IMR-90 (cell line): ENCODE measurements around the gene LTF. TPM values are rescaled to one million over a fixed set of nuclear protein-coding genes. Genes with fewer than 3 reads are reported as not detected.

Experiments
- ATAC-seq: fragments of 200-7000 bp; cut with Tn5 transposase; 2 replicates; pipeline ENCODE4 v1.9.1; 2020; ENCODE audit warnings: low read depth, mild to moderate bottlenecking, moderate library complexity
- BruUV-seq: library from RNA; stranded (reverse); fragments of 400-500 nt; replicated peaks from 2 replicates; lab custom pipeline; 2021; lab: Mats Ljungman, UMichigan
- CTCF ChIA-PET: fragments of 300-600 bp; formaldehyde crosslinking; extraction: SDS; loops from one replicate; lab custom pipeline; 2021; ENCODE audit warnings: antibody characterized with exemption; lab: Yijun Ruan, JAX
- POLR2A ChIA-PET: fragments of 300-600 bp; sonication (Branson Sonifier 250); formaldehyde crosslinking; loops from one replicate; lab custom pipeline; 2022; ENCODE audit warnings: antibody characterized with exemption; ENCODE audit not compliant: unreplicated experiment; lab: Charles Lee
- DNase-seq: peaks from one replicate; pipeline ENCODE4 v3.0.0; 2013
- H2AFZ ChIP-seq: replicated peaks from 2 replicates; pipeline ENCODE3; 2013; ENCODE audit warnings: low read length, mild to moderate bottlenecking; ENCODE audit not compliant: poor library complexity
- H2AK5ac ChIP-seq: 2 replicates; pipeline ENCODE4 v1.6.1; 2013; ENCODE audit warnings: low read depth, low read length, inconsistent platforms
- H2AK9ac ChIP-seq: replicated peaks from 2 replicates; pipeline ENCODE3; 2013; ENCODE audit warnings: mild to moderate bottlenecking, low read depth, low read length, moderate library complexity; ENCODE audit not compliant: poor library complexity
- H2BK120ac ChIP-seq: 2 replicates; pipeline ENCODE4 v1.6.1; 2013; ENCODE audit warnings: low read depth, low read length, inconsistent platforms
- H2BK15ac ChIP-seq: 3 replicates; pipeline ENCODE4 v1.6.1; 2013; ENCODE audit warnings: low read depth, low read length, inconsistent platforms
- H2BK20ac ChIP-seq: 2 replicates; pipeline ENCODE4 v1.6.1; 2013; ENCODE audit warnings: low read depth, mild to moderate bottlenecking, inconsistent platforms, low read length, moderate library complexity
- H2BK5ac ChIP-seq: 2 replicates; pipeline ENCODE4 v1.6.1; 2013; ENCODE audit warnings: mild to moderate bottlenecking, low read depth, low read length, inconsistent platforms; ENCODE audit not compliant: poor library complexity, severe bottlenecking
- H3K14ac ChIP-seq: replicated peaks from 2 replicates; pipeline ENCODE4 v1.6.1; 2013; ENCODE audit warnings: low read depth, low read length, inconsistent platforms
- H3K18ac ChIP-seq: 2 replicates; pipeline ENCODE4 v1.6.1; 2013; ENCODE audit warnings: low read depth, low read length, control low read depth
- H3K23ac ChIP-seq: 2 replicates; pipeline ENCODE4 v1.6.1; 2013; ENCODE audit warnings: low read depth, low read length, inconsistent platforms
- H3K27ac ChIP-seq: 2 replicates; pipeline ENCODE4 v1.5.1; 2013; ENCODE audit warnings: mild to moderate bottlenecking, control low read depth, low read length; ENCODE audit not compliant: insufficient read depth
- H3K27me3 ChIP-seq: 2 replicates; pipeline ENCODE4 v1.6.1; 2013; ENCODE audit warnings: low read length; ENCODE audit not compliant: control insufficient read depth, insufficient read depth
- H3K36me3 ChIP-seq: 2 replicates; pipeline ENCODE4 v1.6.1; 2013; ENCODE audit warnings: low read length, mixed read lengths; ENCODE audit not compliant: control insufficient read depth, insufficient read depth
- H3K4ac ChIP-seq: 2 replicates; pipeline ENCODE4 v1.6.1; 2013; ENCODE audit warnings: low read depth, low read length, inconsistent platforms
- H3K4me1 ChIP-seq: 2 replicates; pipeline ENCODE4 v1.6.1; 2013; ENCODE audit warnings: low read length, mixed read lengths; ENCODE audit not compliant: control insufficient read depth, insufficient read depth
- H3K4me2 ChIP-seq: 2 replicates; pipeline ENCODE4 v1.6.1; 2013; ENCODE audit warnings: low read depth, mild to moderate bottlenecking, control low read depth, low read length, moderate library complexity
- H3K4me3 ChIP-seq: 2 replicates; pipeline ENCODE4 v1.5.1; 2013; ENCODE audit warnings: low read depth, mild to moderate bottlenecking, control low read depth, low read length, moderate library complexity; ENCODE audit not compliant: insufficient read depth
- H3K56ac ChIP-seq: 2 replicates; pipeline ENCODE4 v1.6.1; 2013; ENCODE audit warnings: low read length, inconsistent platforms; ENCODE audit not compliant: insufficient read depth; ENCODE audit errors: extremely low read depth
- H3K79me1 ChIP-seq, 2 experiments: 2 replicates each; pipeline ENCODE4 v1.6.1; 2013; ENCODE audit warnings: low read length in 2 of 2, inconsistent platforms in 1 of 2, low read depth in 1 of 2
- H3K9ac ChIP-seq: 2 replicates; pipeline ENCODE4 v1.6.1; 2013; ENCODE audit warnings: low read depth, low read length, control low read depth
- H3K9me1 ChIP-seq: 2 replicates; pipeline ENCODE4 v1.6.1; 2013; ENCODE audit warnings: low read length, inconsistent platforms; ENCODE audit not compliant: insufficient read depth
- H3K9me3 ChIP-seq: 2 replicates; pipeline ENCODE4 v1.6.1; 2013; ENCODE audit warnings: low read length; ENCODE audit not compliant: control insufficient read depth, insufficient read depth
- H4K20me1 ChIP-seq: 2 replicates; pipeline ENCODE4 v1.6.1; 2013; ENCODE audit warnings: low read length, inconsistent platforms; ENCODE audit not compliant: insufficient read depth
- H4K5ac ChIP-seq: 2 replicates; pipeline ENCODE4 v1.6.1; 2013; ENCODE audit warnings: mild to moderate bottlenecking, low read depth, low read length, control low read depth
- H4K8ac ChIP-seq, 2 experiments: 2 replicates each; pipeline ENCODE4 v1.6.1; 2013; ENCODE audit warnings: low read depth in 2 of 2, low read length in 2 of 2, control low read depth in 1 of 2, inconsistent platforms in 1 of 2
- H4K91ac ChIP-seq: 2 replicates; pipeline ENCODE4 v1.6.1; 2013; ENCODE audit warnings: low read depth, low read length, inconsistent platforms; ENCODE audit not compliant: insufficient read depth
- BHLHE40 ChIP-seq: fragments of 150-350 bp; IDR thresholded peaks from 2 replicates; pipeline ENCODE4 v1.6.1; 2016; ENCODE audit warnings: mild to moderate bottlenecking, low read depth, low read length
- CEBPB ChIP-seq: IDR thresholded peaks from 2 replicates; pipeline ENCODE4 v1.6.1; 2012; ENCODE audit warnings: low read depth, low read length, improper control_type of control experiment
- CHD1 ChIP-seq: IDR thresholded peaks from 2 replicates; pipeline ENCODE4 v1.6.1; 2012; ENCODE audit warnings: low read depth, low read length, improper control_type of control experiment
- CTCF ChIP-seq: conservative IDR thresholded peaks from 2 replicates; pipeline ENCODE4 v1.5.1; 2012; ENCODE audit warnings: mild to moderate bottlenecking, low read depth, low read length, improper control_type of control experiment
- ELK1 ChIP-seq: fragments of 150-350 bp; IDR thresholded peaks from 2 replicates; pipeline ENCODE4 v1.6.1; 2016; ENCODE audit warnings: low read depth, mild to moderate bottlenecking, low read length, moderate library complexity, borderline replicate concordance
- FOS ChIP-seq: fragments of 150-350 bp; IDR thresholded peaks from 2 replicates; pipeline ENCODE4 v1.6.1; 2016; ENCODE audit warnings: low read depth, low read length
- MAFK ChIP-seq: IDR thresholded peaks from 2 replicates; pipeline ENCODE4 v1.6.1; 2012; ENCODE audit warnings: low read depth, low read length, improper control_type of control experiment
- MAZ ChIP-seq: IDR thresholded peaks from 2 replicates; pipeline ENCODE4 v1.6.1; 2012; ENCODE audit warnings: low read depth, mild to moderate bottlenecking, low read length, improper control_type of control experiment, moderate library complexity, borderline replicate concordance
- MXI1 ChIP-seq: IDR thresholded peaks from 2 replicates; pipeline ENCODE4 v1.6.1; 2012; ENCODE audit warnings: low read depth, mild to moderate bottlenecking, low read length, moderate library complexity, borderline replicate concordance
- NFE2L2 ChIP-seq: fragments of 150-350 bp; IDR thresholded peaks from 2 replicates; pipeline ENCODE4 v1.6.1; 2016; ENCODE audit warnings: low read depth, mild to moderate bottlenecking, low read length
- RAD21 ChIP-seq: IDR thresholded peaks from 2 replicates; pipeline ENCODE4 v1.6.1; 2012; ENCODE audit warnings: low read length, improper control_type of control experiment
- RFX5 ChIP-seq: IDR thresholded peaks from 2 replicates; pipeline ENCODE4 v1.8.0; 2012; ENCODE audit warnings: low read depth, mild to moderate bottlenecking, low read length, moderate library complexity
- SMC3 ChIP-seq: fragments of 150-350 bp; IDR thresholded peaks from 2 replicates; pipeline ENCODE4 v1.6.1; 2016; ENCODE audit warnings: low read depth, mild to moderate bottlenecking, antibody characterized with exemption, low read length, moderate library complexity
- WGBS, 2 experiments: methylation state at CpG; one replicate each; pipeline versions ENCODE4 v1.1.5 to v1.1.7; 2013; ENCODE audit warnings: missing lambda C conversion rate in 2 of 2; ENCODE audit not compliant: insufficient read length in 1 of 2; ENCODE audit errors: extremely low coverage in 2 of 2; 5-methylcytosine and 5-hydroxymethylcytosine counted together
- dilution Hi-C: fragments of 300-500 bp; cut with HindIII; formaldehyde crosslinking; loops from one replicate; pipeline ENCODE4 v1.14.3; 2018; ENCODE audit warnings: low sequenced_read_pairs; ENCODE audit not compliant: unreplicated experiment
- in situ Hi-C: fragments of 300-500 bp; cut with MboI; formaldehyde crosslinking; loops from 3 replicates; pipeline ENCODE4 v1.14.3; 2019; ENCODE audit warnings: low sequenced_read_pairs, inconsistent platforms, mixed read lengths
- intact Hi-C: fragments of 100-400 bp; cut with micrococcal nuclease; formaldehyde crosslinking; loops from 2 replicates; pipeline ENCODE4 v1.10.0; 2022
- polyA plus RNA-seq, 3 experiments: library from polyadenylated mRNA; depleted of rRNA; stranded (reverse); fragments of >200 nt; gene quantifications; 2 replicates each; pipeline ENCODE4 v1.2.3, GENCODE V29; 2012; ENCODE audit warnings: low replicate concordance in 1 of 3
- total RNA-seq: library from RNA; depleted of rRNA; stranded (reverse); fragments of >200 nt; gene quantifications from 2 replicates; pipeline ENCODE4 v1.2.3, GENCODE V29; 2012

The LTF gene
- total and polyA plus RNA-seq, 2 of the 4 experiments (the other 2 are of a cell fraction): not detected

GRCh38 chr3:46488735-46489361 lies 24.1 kb upstream of the LTF start:
- in situ Hi-C loops: loop anchor here (5.0 to 25.0 kb wide), 2 partner anchors 143 to 398 kb away; partner anchors contain the start of gene PTH1R
- Histone ChIP-seq H3K9ac (peak overlapping the region; percentile 50; the same call in 1 of the 2 replicates), H2AK5ac (peak overlapping the region; percentile 89), H3K36me3 (no peaks in the 10 kb centered on the region), H2BK20ac (peak overlapping the region; percentile 100), H2AK9ac (peak overlapping the region; percentile 91), H3K27me3 (no peaks in the 10 kb centered on the region), H2BK15ac (peak overlapping the region; percentile 90; the same call in 2 of the 3 replicates), H3K79me1 (no peaks in the 10 kb centered on the region), H3K4me3 (no peak overlapping the region), H3K9me3 (no peaks in the 10 kb centered on the region), H3K23ac (peak overlapping the region; percentile 99), H3K18ac (peak overlapping the region; percentile 74), H2BK5ac (peak overlapping the region; percentile 99), H4K8ac (peak overlapping the region; percentile 96 to 98), H3K27ac (peak overlapping the region; percentile 74), H4K91ac (peak overlapping the region; percentile 99), H3K4me1 (peaks cover 15% of the 10 kb centered on the region), H2AFZ (peak overlapping the region; percentile 55), H3K9me1 (peaks cover 9% of the 10 kb centered on the region), H3K56ac (peak overlapping the region; percentile 80; the same call in 1 of the 2 replicates), H3K4ac (peak overlapping the region; percentile 99), H3K14ac (peak overlapping the region; percentile 98), H3K4me2 (no peak overlapping the region), H2BK120ac (peak overlapping the region; percentile 100), H4K5ac (peak overlapping the region; percentile 89), H4K20me1 (no peaks in the 10 kb centered on the region)
- ChIA-PET CTCF (interaction anchor here (0.5 to 3.3 kb wide), 43 partner anchors 10 to 905 kb away, joined by 3 to 49 read pairs (median 3); no protein-coding TSS in a partner anchor), POLR2A (interaction anchor here (0.5 kb wide), 1 partner anchor 140 kb away, joined by 13 read pairs; no protein-coding TSS in a partner anchor)
- ATAC-seq (peak; percentile 92), DNase-seq (peak; percentile 87)
- 13% methylated on average over 9 of the region's 26 CpGs; no CpG with 5 or more reads in 1 of the 2 experiments for WGBS, 2 experiments
- BruUV-seq: no TSS peak
- intact Hi-C loops: loop anchor here (1.0 to 5.0 kb wide), 4 partner anchors 69 to 418 kb away; no protein-coding TSS in a partner anchor
- dilution Hi-C loops: no loop called here
- TF ChIP-seq CTCF (peak; percentile 100), FOS (no peak), BHLHE40 (peak; percentile 63; the same call in 1 of the 2 replicates), ELK1 (no peak), CHD1 (no peak; the same call in 1 of the 2 replicates), RFX5 (no peak), MAZ (peak; percentile 16; the same call in 1 of the 2 replicates), MAFK (peak; percentile 48), SMC3 (peak; percentile 99), NFE2L2 (no peak), CEBPB (no peak), MXI1 (no peak), RAD21 (peak; percentile 100)
